GM21390 (cell line): ENCODE results near the gene CAV2.
"Not testable (repeated sequence)": the region's sequence is repeated elsewhere in the genome, so short reads cannot be mapped to it uniquely, and the experiment has no call there.

ENCODE experiments used
- ATAC-seq: cut with Tn5 transposase; IDR thresholded peaks from one replicate; pipeline ENCODE4 v1.9.1; 2021; ENCODE audit not compliant: unreplicated experiment

The CAV2 gene

GRCh38 chr7:116499168-116500077, at the start of gene CAV2:
CAV2 (plus strand) TSS chr7:116499738; CDS start chr7:116499782, 44 bp downstream.
- ATAC-seq, result no peak

- no peak for ATAC-seq
Observed at GRCh38 chr7:116449950-116450349, 49.6 kb upstream of the CAV2 start.

GRCh38 chr7:116451957-116452729, 47.4 kb upstream of the CAV2 start:
- no peak for ATAC-seq

GRCh38 chr7:116454377-116454776, 45.2 kb upstream of the CAV2 start:
- no peak for ATAC-seq

- no peak for ATAC-seq
Observed at GRCh38 chr7:116455009-116455408, 44.5 kb upstream of the CAV2 start.

GRCh38 chr7:116455499-116455898, 44.0 kb upstream of the CAV2 start:
- no peak for ATAC-seq

- no peak for ATAC-seq
Observed at GRCh38 chr7:116461500-116461899, 38.0 kb upstream of the CAV2 start.

GRCh38 chr7:116463956-116464355, 35.6 kb upstream of the CAV2 start:
- ATAC-seq, result no peak

- no peak for ATAC-seq
Observed at GRCh38 chr7:116464375-116464774, 35.2 kb upstream of the CAV2 start.

GRCh38 chr7:116465125-116465524, 34.4 kb upstream of the CAV2 start:
- ATAC-seq, result no peak

- no peak for ATAC-seq
Observed at GRCh38 chr7:116468534-116468933, 31.0 kb upstream of the CAV2 start.

- no peak for ATAC-seq
Observed at GRCh38 chr7:116477625-116478024, 21.9 kb upstream of the CAV2 start.

GRCh38 chr7:116478834-116479233, 20.7 kb upstream of the CAV2 start:
- no peak for ATAC-seq

GRCh38 chr7:116483271-116483942, 16.1 kb upstream of the CAV2 start:
- no peak for ATAC-seq

- ATAC-seq, result not testable (repeated sequence)
Observed at GRCh38 chr7:116484389-116484788, 15.1 kb upstream of the CAV2 start.

GRCh38 chr7:116487907-116488521, 11.5 kb upstream of the CAV2 start:
- ATAC-seq, result no peak

- no peak for ATAC-seq
Observed at GRCh38 chr7:116490351-116490750, 9.2 kb upstream of the CAV2 start.

- no peak for ATAC-seq
Observed at GRCh38 chr7:116491887-116492653, 7.5 kb upstream of the CAV2 start.

- no peak for ATAC-seq
Observed at GRCh38 chr7:116492654-116493109, 6.9 kb upstream of the CAV2 start.

- no peak for ATAC-seq
Observed at GRCh38 chr7:116493449-116493848, 6.1 kb upstream of the CAV2 start.
